Measurements from ENCODE around the gene NR1D2. TPM values are rescaled to one million over a fixed set of nuclear protein-coding genes. Genes with fewer than 3 reads are reported as not detected.

The NR1D2 gene
- total and polyA plus RNA-seq, 12 donors = 2.8 to 54.7 (median 33.1) TPM

GRCh38 chr3:23969393-23969792 is 24.3 kb downstream of the NR1D2 start:
- Histone ChIP-seq H3K4me3 (no peak overlapping the region), H3K36me3 (peaks cover 0 to 100% (median 38%) of the 10 kb centered on the region in 9 donors), H3K4me1 (peaks cover 0 to 38% (median 9%) of the 10 kb centered on the region in 9 donors), H3K9me3 (no peaks in the 10 kb centered on the region), H3K27me3 (no peaks in the 10 kb centered on the region), H3K27ac (no peak overlapping the region)
- intact Hi-C loops (cut with DNase I) = no loop called here
- ATAC-seq (no peak), DNase-seq (no peak)
- TF ChIP-seq CTCF (IDR thresholded peaks at IDR 0.05) = no peak
- WGBS, 2 donors = 94 to 95% methylated on average over 4 of the region's 4 CpGs

- Histone ChIP-seq H3K27ac (no peak overlapping the region), H3K4me3 (no peak overlapping the region), H3K36me3 (peaks cover 5 to 100% (median 41%) of the 10 kb centered on the region in 9 donors), H3K4me1 (peaks cover 0 to 17% (median 7%) of the 10 kb centered on the region in 9 donors), H3K9me3 (peaks cover 0 to 10% (median 0%) of the 10 kb centered on the region in 11 donors), H3K27me3 (no peaks in the 10 kb centered on the region)
- DNase-seq (no peak), ATAC-seq (no peak)
- WGBS, 2 donors = 100% methylated on average over 1 of the region's 1 CpG
- TF ChIP-seq CTCF (IDR thresholded peaks at IDR 0.05) = no peak
- intact Hi-C loops (cut with DNase I) = no loop called here
Measured at GRCh38 chr3:23971684-23972083, 26.6 kb downstream of the NR1D2 start.

GRCh38 chr3:23976555-23976954 is 31.5 kb downstream of the NR1D2 start:
- WGBS, 2 donors = 74 to 86% methylated on average over 4 of the region's 4 CpGs
- DNase-seq (no peak), ATAC-seq (no peak)
- Histone ChIP-seq H3K4me1 (peaks cover 0 to 28% (median 18%) of the 10 kb centered on the region in 9 donors), H3K9me3 (peaks cover 0 to 10% (median 0%) of the 10 kb centered on the region in 11 donors), H3K27ac (no peak overlapping the region), H3K36me3 (peaks cover 0 to 84% (median 24%) of the 10 kb centered on the region in 9 donors), H3K27me3 (no peaks in the 10 kb centered on the region), H3K4me3 (no peak overlapping the region)
- intact Hi-C loops (cut with DNase I) = no loop called here
- TF ChIP-seq CTCF (IDR thresholded peaks at IDR 0.05) = no peak

- H3K27ac ChIP-seq = no peak overlapping the region
- H3K4me1 ChIP-seq = peaks cover 0 to 36% (median 18%) of the 10 kb centered on the region in 9 donors
- H3K36me3 ChIP-seq = peaks cover 0 to 56% (median 8%) of the 10 kb centered on the region in 9 donors
- no peak for DNase-seq
- no peak for TF ChIP-seq CTCF (IDR thresholded peaks at IDR 0.05)
- no peak overlapping the region for H3K4me3 ChIP-seq
- no peak for ATAC-seq
- H3K9me3 ChIP-seq = peaks cover 0 to 10% (median 0%) of the 10 kb centered on the region in 11 donors
- no peaks in the 10 kb centered on the region for H3K27me3 ChIP-seq
- intact Hi-C loops (cut with DNase I) = no loop called here
Measured at GRCh38 chr3:23979569-23979968, 34.5 kb downstream of the NR1D2 start.
